HG02943 (cell line): Measurements from ENCODE around the gene CCAR1.
"Not testable (repeated sequence)": the region's sequence is repeated elsewhere in the genome, so short reads cannot be mapped to it uniquely, and the experiment has no call there.

Source experiments
- ATAC-seq: cut with Tn5 transposase; IDR thresholded peaks from one replicate; pipeline ENCODE4 v1.9.1; 2021; ENCODE audit warnings: mild to moderate bottlenecking, low read depth, moderate library complexity; ENCODE audit not compliant: unreplicated experiment

The CCAR1 gene

DNA sequence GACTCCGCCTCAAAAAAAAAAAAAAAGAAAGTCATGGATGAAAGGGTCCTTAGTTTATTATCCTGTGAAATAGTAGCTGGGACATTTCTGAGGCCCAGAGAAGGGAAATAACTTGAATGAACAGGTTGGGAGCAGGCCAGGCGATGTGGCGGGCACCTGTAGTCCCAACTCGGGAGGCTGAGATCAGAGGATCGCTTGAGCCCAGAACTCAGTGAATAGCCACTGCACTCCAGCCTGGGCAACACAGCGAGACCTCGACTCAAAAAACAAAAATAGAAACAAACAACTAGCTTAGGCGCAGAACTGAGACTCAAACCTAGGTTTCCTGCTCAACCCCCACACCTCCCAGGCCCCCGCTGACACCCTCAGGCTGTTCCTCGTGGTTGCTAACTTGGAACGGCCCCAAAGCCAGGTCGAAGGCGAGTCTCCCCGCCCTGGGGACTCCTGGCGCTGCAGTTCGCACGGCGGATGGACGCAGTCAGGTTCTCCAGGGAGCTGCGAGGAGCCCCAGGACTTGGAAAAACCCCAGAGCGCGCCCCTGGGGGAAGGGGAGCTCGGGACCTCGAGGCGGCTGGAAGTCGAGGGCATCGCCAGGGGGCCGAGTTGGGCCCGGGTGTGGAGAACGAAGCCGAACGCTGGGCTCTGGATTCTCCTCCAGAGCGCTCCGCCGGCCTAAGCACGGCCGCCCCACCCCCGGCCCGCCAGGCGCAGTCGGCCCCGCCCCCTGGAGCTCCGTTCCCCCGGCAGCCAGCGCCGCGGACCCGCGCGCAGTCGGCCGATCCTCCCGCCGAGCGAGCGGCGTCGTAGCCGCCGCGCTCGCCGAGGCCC is 105.9 kb downstream of the CCAR1 start, which contains the start of gene STOX1:
Gene STOX1, plus strand, starts transcription at position 768 of the 828 bp plus-strand sequence. CDS start 93 bp downstream, outside the sequence.
- peak; percentile 70 for ATAC-seq

DNA sequence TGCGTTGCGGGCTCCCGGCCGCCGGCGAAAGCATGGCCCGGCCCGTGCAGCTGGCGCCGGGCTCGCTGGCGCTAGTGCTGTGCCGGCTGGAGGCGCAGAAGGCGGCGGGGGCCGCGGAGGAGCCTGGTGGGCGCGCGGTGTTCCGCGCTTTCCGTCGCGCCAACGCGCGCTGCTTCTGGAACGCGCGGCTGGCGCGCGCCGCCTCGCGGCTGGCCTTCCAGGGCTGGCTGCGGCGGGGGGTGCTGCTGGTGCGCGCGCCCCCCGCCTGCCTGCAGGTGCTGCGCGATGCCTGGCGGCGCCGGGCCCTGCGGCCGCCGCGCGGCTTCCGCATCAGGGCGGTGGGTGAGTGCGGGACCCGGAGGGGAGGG is 106.5 kb downstream of the CCAR1 start:
- peak; percentile 39 for ATAC-seq

DNA sequence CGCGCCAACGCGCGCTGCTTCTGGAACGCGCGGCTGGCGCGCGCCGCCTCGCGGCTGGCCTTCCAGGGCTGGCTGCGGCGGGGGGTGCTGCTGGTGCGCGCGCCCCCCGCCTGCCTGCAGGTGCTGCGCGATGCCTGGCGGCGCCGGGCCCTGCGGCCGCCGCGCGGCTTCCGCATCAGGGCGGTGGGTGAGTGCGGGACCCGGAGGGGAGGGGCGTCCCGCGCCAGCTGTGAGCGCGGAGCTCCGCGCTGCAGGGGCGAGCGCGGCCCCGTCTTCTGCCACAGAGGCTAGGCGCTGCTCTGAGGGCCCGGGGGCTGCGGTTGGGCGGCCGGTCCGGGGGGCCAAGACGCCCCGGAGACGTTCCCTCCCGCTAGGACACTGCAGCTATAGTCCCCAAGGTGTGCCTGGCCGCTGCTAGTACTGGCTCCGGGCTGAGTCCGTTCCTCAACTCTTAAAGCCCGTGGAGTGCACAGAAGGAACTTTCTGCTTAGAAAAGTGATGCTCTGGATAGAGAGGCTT is 107.1 kb downstream of the CCAR1 start:
- peak; percentile 24 for ATAC-seq

DNA sequence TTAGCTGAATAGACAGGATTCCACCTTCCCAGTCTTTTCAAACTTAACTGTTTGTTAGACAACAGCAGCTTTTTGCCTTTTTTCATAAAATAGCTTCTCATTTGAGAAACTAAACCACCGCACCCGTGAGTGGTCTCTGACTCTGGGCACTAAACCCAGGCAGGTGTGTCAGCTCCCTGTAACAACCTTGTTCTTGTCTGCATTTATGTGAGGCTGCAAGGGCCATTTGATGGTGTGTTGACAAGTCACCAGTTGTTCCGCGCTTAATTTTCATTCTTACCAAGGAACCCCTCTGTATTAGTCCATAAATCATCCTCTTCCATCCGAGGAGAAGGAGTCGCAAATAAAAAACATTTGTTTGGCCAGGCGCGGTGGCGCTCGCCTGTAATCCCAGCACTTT is 107.8 kb downstream of the CCAR1 start:
- ATAC-seq = no peak

GRCh38 chr10:68829521-68829920 is 108.5 kb downstream of the CCAR1 start:
- no peak for ATAC-seq

- ATAC-seq = no peak
Observed at GRCh38 chr10:68829952-68830351, 108.9 kb downstream of the CCAR1 start.

GRCh38 chr10:68831961-68832455 is 111.0 kb downstream of the CCAR1 start:
- ATAC-seq = no peak

DNA sequence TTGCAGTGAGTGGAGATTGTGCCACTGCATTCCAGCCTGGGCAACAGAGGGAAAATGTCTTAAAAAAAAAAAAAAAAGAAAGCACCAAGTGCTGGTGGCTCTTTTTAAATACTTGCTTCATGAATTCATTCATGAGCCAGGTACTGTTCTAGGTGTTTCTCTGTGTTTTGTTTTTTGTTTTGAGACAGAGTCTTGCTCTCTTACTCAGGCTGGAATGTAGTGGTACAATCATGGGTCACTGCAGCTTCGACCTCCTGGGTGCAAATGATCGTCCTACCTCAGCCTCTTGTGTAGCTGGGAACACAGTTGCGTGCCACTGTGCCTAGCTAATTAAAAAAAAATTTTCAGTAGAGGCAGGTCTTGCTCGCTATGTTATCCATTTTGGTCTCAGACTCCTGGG is 111.6 kb downstream of the CCAR1 start:
- no peak for ATAC-seq

DNA sequence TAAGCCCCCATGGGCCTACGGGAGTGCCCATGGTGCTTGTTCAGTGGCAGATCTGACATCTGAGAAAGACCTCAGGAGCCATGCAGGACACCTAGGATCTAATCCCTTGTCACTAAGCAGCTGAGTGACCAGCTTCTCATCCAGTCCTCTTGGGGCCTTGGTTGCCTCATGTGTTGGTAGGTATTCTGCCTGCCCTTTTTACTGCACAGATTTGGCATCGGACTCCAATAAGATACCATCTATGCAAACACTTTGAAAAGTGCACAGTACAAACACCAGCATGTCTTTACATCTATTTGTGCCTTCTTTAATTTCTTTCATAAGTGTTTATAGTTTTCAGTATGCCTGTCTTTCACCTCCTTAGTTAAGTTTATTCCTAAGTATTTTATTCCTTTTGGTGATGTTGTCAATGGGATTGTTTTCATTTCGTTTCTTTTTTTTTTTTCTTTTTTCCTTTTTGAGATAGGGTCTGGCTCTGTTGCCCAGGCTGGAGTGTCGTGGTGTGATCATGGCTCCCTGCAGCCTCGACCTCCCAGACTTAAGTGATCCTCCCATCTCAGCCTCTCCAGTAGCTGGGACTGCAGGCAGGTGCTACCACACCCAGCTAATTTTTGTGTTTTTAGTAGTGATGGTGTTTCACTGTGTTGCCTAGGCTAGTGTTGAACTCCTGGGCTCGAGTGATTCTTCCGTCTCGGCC is 116.7 kb downstream of the CCAR1 start:
- ATAC-seq = no peak

GRCh38 chr10:68840650-68841049 is 119.6 kb downstream of the CCAR1 start:
- not testable (repeated sequence) for ATAC-seq
